AG09309 (cell line): ENCODE data around the gene GSTP1.

Experiments used
- DNase-seq: peaks from one replicate; pipeline ENCODE4 v3.0.0-alpha.2; 2010; ENCODE audit warnings: low read depth
- H3K4me3 ChIP-seq: 2 replicates; pipeline ENCODE4 v1.5.1; 2011; ENCODE audit warnings: mild to moderate bottlenecking, low read depth, low read length, moderate library complexity; ENCODE audit not compliant: control insufficient read depth
- TF ChIP-seq, protein P1 (sequence below): IDR thresholded peaks from 2 replicates; pipeline ENCODE4 v1.5.1; 2011; ENCODE audit warnings: mild to moderate bottlenecking, low read depth, low read length, inconsistent platforms; ENCODE audit not compliant: insufficient read depth, control insufficient read depth; ENCODE audit errors: missing control alignments

GSTP1 gene

GRCh38 chr11:67577951-67578350 lies 5.7 kb upstream of the GSTP1 start:
- TF ChIP-seq, protein P1, sequence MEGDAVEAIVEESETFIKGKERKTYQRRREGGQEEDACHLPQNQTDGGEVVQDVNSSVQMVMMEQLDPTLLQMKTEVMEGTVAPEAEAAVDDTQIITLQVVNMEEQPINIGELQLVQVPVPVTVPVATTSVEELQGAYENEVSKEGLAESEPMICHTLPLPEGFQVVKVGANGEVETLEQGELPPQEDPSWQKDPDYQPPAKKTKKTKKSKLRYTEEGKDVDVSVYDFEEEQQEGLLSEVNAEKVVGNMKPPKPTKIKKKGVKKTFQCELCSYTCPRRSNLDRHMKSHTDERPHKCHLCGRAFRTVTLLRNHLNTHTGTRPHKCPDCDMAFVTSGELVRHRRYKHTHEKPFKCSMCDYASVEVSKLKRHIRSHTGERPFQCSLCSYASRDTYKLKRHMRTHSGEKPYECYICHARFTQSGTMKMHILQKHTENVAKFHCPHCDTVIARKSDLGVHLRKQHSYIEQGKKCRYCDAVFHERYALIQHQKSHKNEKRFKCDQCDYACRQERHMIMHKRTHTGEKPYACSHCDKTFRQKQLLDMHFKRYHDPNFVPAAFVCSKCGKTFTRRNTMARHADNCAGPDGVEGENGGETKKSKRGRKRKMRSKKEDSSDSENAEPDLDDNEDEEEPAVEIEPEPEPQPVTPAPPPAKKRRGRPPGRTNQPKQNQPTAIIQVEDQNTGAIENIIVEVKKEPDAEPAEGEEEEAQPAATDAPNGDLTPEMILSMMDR: no peak
- no peak for DNase-seq
- H3K4me3 ChIP-seq: no peak overlapping the region

DNA sequence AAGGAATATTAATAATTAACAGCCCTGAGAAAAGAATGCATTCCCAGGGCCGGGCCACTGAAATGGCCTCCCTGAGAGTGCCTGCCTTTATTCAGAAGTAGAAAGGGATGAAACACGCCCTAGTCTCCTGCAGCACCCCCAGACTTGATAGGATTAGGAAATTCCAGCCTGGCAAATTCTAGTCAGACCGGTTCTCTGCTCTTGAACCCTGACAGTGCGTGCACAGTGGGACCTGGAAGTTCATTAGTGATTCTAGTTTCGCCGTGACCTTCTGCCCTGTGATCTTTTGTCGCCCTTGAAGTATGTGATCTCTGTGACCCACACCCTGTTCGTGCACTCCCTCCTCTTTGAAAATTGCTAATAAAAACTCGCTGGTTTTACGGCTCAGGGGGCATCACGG lies 2.1 kb upstream of the GSTP1 start:
- no peak overlapping the region for H3K4me3 ChIP-seq
- DNase-seq: no peak
- TF ChIP-seq, protein P1: no peak

DNA sequence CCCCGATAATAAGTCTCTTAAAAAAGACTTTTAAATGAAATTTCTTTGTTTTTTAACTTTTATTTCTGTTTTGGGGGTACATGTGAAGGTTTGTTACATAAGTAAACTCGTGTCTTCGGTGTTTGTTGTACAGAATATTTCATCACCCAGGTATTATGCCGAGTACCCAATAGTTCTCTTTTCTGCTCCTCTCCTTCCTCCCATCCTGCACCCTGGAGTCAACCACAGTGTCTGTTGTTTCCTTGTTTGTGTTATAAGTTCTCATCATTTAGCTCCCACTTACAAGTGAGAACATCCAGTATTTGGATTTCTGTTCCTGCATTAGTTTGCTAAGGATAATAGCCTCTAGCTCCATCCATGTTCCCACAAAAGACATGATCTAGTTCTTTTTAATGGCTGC lies 1.6 kb upstream of the GSTP1 start:
- DNase-seq: no peak
- no peak overlapping the region for H3K4me3 ChIP-seq
- TF ChIP-seq, protein P1: no peak

- peak; percentile 14 for DNase-seq
- TF ChIP-seq, protein P1: no peak
- H3K4me3 ChIP-seq: peak overlapping the region; percentile 74
These were observed 731 bp downstream of the GSTP1 start for GRCh38 chr11:67584205-67584880.

DNA sequence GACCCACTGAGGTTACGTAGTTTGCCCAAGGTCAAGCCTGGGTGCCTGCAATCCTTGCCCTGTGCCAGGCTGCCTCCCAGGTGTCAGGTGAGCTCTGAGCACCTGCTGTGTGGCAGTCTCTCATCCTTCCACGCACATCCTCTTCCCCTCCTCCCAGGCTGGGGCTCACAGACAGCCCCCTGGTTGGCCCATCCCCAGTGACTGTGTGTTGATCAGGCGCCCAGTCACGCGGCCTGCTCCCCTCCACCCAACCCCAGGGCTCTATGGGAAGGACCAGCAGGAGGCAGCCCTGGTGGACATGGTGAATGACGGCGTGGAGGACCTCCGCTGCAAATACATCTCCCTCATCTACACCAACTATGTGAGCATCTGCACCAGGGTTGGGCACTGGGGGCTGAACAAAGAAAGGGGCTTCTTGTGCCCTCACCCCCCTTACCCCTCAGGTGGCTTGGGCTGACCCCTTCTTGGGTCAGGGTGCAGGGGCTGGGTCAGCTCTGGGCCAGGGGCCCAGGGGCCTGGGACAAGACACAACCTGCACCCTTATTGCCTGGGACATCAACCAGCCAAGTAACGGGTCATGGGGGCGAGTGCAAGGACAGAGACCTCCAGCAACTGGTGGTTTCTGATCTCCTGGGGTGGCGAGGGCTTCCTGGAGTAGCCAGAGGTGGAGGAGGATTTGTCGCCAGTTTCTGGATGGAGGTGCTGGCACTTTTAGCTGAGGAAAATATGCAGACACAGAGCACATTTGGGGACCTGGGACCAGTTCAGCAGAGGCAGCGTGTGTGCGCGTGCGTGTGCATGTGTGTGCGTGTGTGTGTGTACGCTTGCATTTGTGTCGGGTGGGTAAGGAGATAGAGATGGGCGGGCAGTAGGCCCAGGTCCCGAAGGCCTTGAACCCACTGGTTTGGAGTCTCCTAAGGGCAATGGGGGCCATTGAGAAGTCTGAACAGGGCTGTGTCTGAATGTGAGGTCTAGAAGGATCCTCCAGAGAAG lies 1.6 kb downstream of the GSTP1 start:
- DNase-seq: no peak
- TF ChIP-seq, protein P1: no peak
- peak overlapping the region; percentile 74 for H3K4me3 ChIP-seq

- no peak for DNase-seq
- TF ChIP-seq, protein P1: no peak
- no peak overlapping the region for H3K4me3 ChIP-seq
These were observed 2.3 kb downstream of the GSTP1 start for GRCh38 chr11:67585911-67586310.
